ENCODE results near the gene PDCD1LG2. TPM values are rescaled to one million over a fixed set of nuclear protein-coding genes. Genes with fewer than 3 reads are reported as not detected.

Gene PDCD1LG2
- total and polyA plus RNA-seq, 2 experiments from 2014 or later: not detected

DNA sequence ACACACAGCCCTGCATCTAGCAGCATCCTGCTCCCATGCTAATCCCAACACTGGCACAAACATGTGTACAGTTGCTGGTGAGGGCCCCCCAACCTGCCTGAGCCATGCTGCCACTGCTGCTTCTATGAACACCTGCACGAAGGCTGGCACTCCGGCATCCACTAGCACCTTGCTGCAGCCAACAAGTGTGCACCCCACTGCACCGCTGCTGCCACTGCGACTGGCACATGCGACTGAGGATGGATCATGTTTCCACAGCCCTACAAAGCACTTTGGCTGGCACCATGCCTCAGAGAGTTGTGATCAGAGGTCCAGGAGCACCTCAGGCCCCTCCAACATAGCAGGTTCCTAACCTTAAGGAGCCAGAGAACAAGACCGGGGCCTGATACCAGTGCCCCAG is 7.8 kb upstream of the PDCD1LG2 start:
- H3K4me2 ChIP-seq: no peak overlapping the region
- TF ChIP-seq, protein P1, sequence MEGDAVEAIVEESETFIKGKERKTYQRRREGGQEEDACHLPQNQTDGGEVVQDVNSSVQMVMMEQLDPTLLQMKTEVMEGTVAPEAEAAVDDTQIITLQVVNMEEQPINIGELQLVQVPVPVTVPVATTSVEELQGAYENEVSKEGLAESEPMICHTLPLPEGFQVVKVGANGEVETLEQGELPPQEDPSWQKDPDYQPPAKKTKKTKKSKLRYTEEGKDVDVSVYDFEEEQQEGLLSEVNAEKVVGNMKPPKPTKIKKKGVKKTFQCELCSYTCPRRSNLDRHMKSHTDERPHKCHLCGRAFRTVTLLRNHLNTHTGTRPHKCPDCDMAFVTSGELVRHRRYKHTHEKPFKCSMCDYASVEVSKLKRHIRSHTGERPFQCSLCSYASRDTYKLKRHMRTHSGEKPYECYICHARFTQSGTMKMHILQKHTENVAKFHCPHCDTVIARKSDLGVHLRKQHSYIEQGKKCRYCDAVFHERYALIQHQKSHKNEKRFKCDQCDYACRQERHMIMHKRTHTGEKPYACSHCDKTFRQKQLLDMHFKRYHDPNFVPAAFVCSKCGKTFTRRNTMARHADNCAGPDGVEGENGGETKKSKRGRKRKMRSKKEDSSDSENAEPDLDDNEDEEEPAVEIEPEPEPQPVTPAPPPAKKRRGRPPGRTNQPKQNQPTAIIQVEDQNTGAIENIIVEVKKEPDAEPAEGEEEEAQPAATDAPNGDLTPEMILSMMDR (IDR thresholded peaks at IDR 0.05; ENCODE audit: poor library complexity): no peak
- TF ChIP-seq EZH2phosphoT487 (IDR thresholded peaks at IDR 0.05; ENCODE audit: low read depth, severe bottlenecking, unreplicated experiment): no peak
- no peak for TF ChIP-seq EZH2 (IDR thresholded peaks at IDR 0.05; ENCODE audit: borderline replicate concordance)
- WGBS (ENCODE audit: low lambda C conversion rate, missing lambda C conversion rate): 94% methylated on average over 6 of the region's 6 CpGs
- no peaks in the 10 kb centered on the region for H4K20me1 ChIP-seq (ENCODE audit: insufficient read depth, poor library complexity, severe bottlenecking)
- H2AFZ ChIP-seq: no peak overlapping the region
- no peaks in the 10 kb centered on the region for H3K9me3 ChIP-seq (ENCODE audit: low read depth)
- no peak overlapping the region for H3K4me3 ChIP-seq
- no peaks in the 10 kb centered on the region for H3K36me3 ChIP-seq (replicated peaks; ENCODE audit: insufficient read depth, low read depth)
- H3K9me2 ChIP-seq (replicated peaks; ENCODE audit: insufficient read depth): no peaks in the 10 kb centered on the region
- no peak for DNase-seq (ENCODE audit: low spot score)
- H3K79me2 ChIP-seq: no peaks in the 10 kb centered on the region
- no peak overlapping the region for H3K27ac ChIP-seq
- H3K27me3 ChIP-seq: no peaks in the 10 kb centered on the region
- no peaks in the 10 kb centered on the region for H3K4me1 ChIP-seq (ENCODE audit: insufficient read depth)

GRCh38 chr9:5509573-5509972 is 758 bp upstream of the PDCD1LG2 start:
- peak overlapping the region; percentile 58 for H3K27ac ChIP-seq
- H3K9me2 ChIP-seq (replicated peaks; ENCODE audit: insufficient read depth): no peaks in the 10 kb centered on the region
- H3K4me1 ChIP-seq (ENCODE audit: insufficient read depth): no peaks in the 10 kb centered on the region
- DNase-seq (ENCODE audit: low spot score): no peak
- 68% methylated on average over 2 of the region's 2 CpGs for WGBS (ENCODE audit: low lambda C conversion rate, missing lambda C conversion rate)
- no peaks in the 10 kb centered on the region for H4K20me1 ChIP-seq (ENCODE audit: insufficient read depth, poor library complexity, severe bottlenecking)
- TF ChIP-seq EZH2phosphoT487 (IDR thresholded peaks at IDR 0.05; ENCODE audit: low read depth, severe bottlenecking, unreplicated experiment) (no peak), EZH2 (IDR thresholded peaks at IDR 0.05; ENCODE audit: borderline replicate concordance) (no peak)
- TF ChIP-seq, protein P1 (IDR thresholded peaks at IDR 0.05; ENCODE audit: poor library complexity): no peak
- no peaks in the 10 kb centered on the region for H3K36me3 ChIP-seq (replicated peaks; ENCODE audit: insufficient read depth, low read depth)
- no peaks in the 10 kb centered on the region for H3K79me2 ChIP-seq
- H3K4me2 ChIP-seq: peak overlapping the region; percentile 41
- no peaks in the 10 kb centered on the region for H3K9me3 ChIP-seq (ENCODE audit: low read depth)
- H3K4me3 ChIP-seq: no peak overlapping the region
- no peak overlapping the region for H2AFZ ChIP-seq
- no peaks in the 10 kb centered on the region for H3K27me3 ChIP-seq

GRCh38 chr9:5510989-5511388 is 658 bp downstream of the PDCD1LG2 start:
- no peak overlapping the region for H2AFZ ChIP-seq
- no peak for DNase-seq (ENCODE audit: low spot score)
- H3K27me3 ChIP-seq: no peaks in the 10 kb centered on the region
- WGBS (ENCODE audit: low lambda C conversion rate, missing lambda C conversion rate): 49% methylated on average over 3 of the region's 3 CpGs
- H3K36me3 ChIP-seq (replicated peaks; ENCODE audit: insufficient read depth, low read depth): no peaks in the 10 kb centered on the region
- peak overlapping the region; percentile 58 for H3K27ac ChIP-seq
- H3K4me2 ChIP-seq: peak overlapping the region; percentile 41
- H3K79me2 ChIP-seq: no peaks in the 10 kb centered on the region
- no peaks in the 10 kb centered on the region for H3K9me3 ChIP-seq (ENCODE audit: low read depth)
- no peaks in the 10 kb centered on the region for H4K20me1 ChIP-seq (ENCODE audit: insufficient read depth, poor library complexity, severe bottlenecking)
- H3K4me3 ChIP-seq: no peak overlapping the region
- H3K4me1 ChIP-seq (ENCODE audit: insufficient read depth): no peaks in the 10 kb centered on the region
- TF ChIP-seq EZH2phosphoT487 (IDR thresholded peaks at IDR 0.05; ENCODE audit: low read depth, severe bottlenecking, unreplicated experiment) (no peak), EZH2 (IDR thresholded peaks at IDR 0.05; ENCODE audit: borderline replicate concordance) (no peak)
- TF ChIP-seq, protein P1 (IDR thresholded peaks at IDR 0.05; ENCODE audit: poor library complexity): no peak
- no peaks in the 10 kb centered on the region for H3K9me2 ChIP-seq (replicated peaks; ENCODE audit: insufficient read depth)

DNA sequence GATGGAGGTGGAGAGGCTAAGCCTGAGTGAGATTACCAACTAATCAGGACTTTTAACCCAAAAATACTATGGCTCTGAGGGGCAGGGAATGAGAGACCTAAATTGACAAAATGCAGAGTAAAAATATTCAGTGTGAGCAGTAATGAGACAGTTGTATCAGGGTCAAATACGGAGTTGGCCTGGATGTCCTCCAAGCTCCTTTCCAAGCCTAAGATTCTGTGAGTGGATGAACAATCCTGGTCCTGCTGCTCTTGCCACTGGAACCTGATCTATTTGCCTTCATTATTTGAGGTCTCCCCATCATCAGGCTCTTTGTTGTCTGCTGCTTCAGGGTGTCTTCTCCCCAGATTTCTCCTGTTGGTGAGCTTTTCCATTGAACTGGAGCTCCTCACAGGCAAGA is 1.1 kb downstream of the PDCD1LG2 start:
- H3K27ac ChIP-seq: no peak overlapping the region
- 77% methylated on average over 1 of the region's 1 CpG for WGBS (ENCODE audit: low lambda C conversion rate, missing lambda C conversion rate)
- no peaks in the 10 kb centered on the region for H3K4me1 ChIP-seq (ENCODE audit: insufficient read depth)
- no peaks in the 10 kb centered on the region for H3K79me2 ChIP-seq
- no peaks in the 10 kb centered on the region for H3K36me3 ChIP-seq (replicated peaks; ENCODE audit: insufficient read depth, low read depth)
- H3K27me3 ChIP-seq: no peaks in the 10 kb centered on the region
- TF ChIP-seq EZH2 (IDR thresholded peaks at IDR 0.05; ENCODE audit: borderline replicate concordance) (no peak), EZH2phosphoT487 (IDR thresholded peaks at IDR 0.05; ENCODE audit: low read depth, severe bottlenecking, unreplicated experiment) (no peak)
- TF ChIP-seq, protein P1 (IDR thresholded peaks at IDR 0.05; ENCODE audit: poor library complexity): no peak
- no peak for DNase-seq (ENCODE audit: low spot score)
- H2AFZ ChIP-seq: no peak overlapping the region
- H3K4me2 ChIP-seq: no peak overlapping the region
- H3K4me3 ChIP-seq: no peak overlapping the region
- no peaks in the 10 kb centered on the region for H3K9me3 ChIP-seq (ENCODE audit: low read depth)
- no peaks in the 10 kb centered on the region for H4K20me1 ChIP-seq (ENCODE audit: insufficient read depth, poor library complexity, severe bottlenecking)
- no peaks in the 10 kb centered on the region for H3K9me2 ChIP-seq (replicated peaks; ENCODE audit: insufficient read depth)

Measured in hepatocyte (in vitro differentiated cells).